T-cell (primary cell): ENCODE measurements around the gene NDUFS7. TPM values are rescaled to one million over a fixed set of nuclear protein-coding genes. Genes with fewer than 3 reads are reported as not detected.

Experiments
- ATAC-seq, 4 experiments: fragments of 200-7000 bp in 3 of 4; fragments of 150-1000 bp in 1 of 4; cut with Tn5 transposase; replicated peaks in 1 of 4; 1 replicate in 3 of 4; 2 replicates in 1 of 4; pipeline ENCODE4 v1.10.0; 2021; ENCODE audit warnings: moderate library complexity in 3 of 4, mild to moderate bottlenecking in 2 of 4, moderate number of reproducible peaks in 1 of 4
- CTCF ChIA-PET, 2 donors: fragments of 300-600 bp; sonication (Branson Sonifier 250); formaldehyde crosslinking; loops; one replicate each; lab custom pipeline; 2022; ENCODE audit warnings: antibody characterized with exemption in 2 of 2; lab: Charles Lee
- POLR2A ChIA-PET, 2 donors: fragments of 300-600 bp; sonication (Branson Sonifier 250); formaldehyde crosslinking; loops; one replicate each; lab custom pipeline; 2022; ENCODE audit warnings: antibody characterized with exemption in 2 of 2; lab: Charles Lee
- DNase-seq, 35 experiments: peaks; one replicate each; pipeline versions ENCODE4 v3.0.0 to v3.0.0-alpha.2; 2013 to 2023
- H3K27ac ChIP-seq: one replicate; pipeline ENCODE4 v1.5.1; 2013; ENCODE audit warnings: low read length
- H3K27me3 ChIP-seq, 2 experiments: replicated peaks in 1 of 2; 1 replicate in 1 of 2; 2 replicates in 1 of 2; pipeline versions ENCODE4 v1.6.1 to v1.7.0; 2013; ENCODE audit warnings: low read length in 1 of 2, mixed read lengths in 1 of 2; ENCODE audit not compliant: control insufficient read depth in 2 of 2, insufficient read depth in 2 of 2; ENCODE audit errors: extremely low read depth in 1 of 2
- H3K36me3 ChIP-seq, 2 donors: 1 replicate in 1 of 2; 2 replicates in 1 of 2; pipeline versions ENCODE4 v1.6.1 to v1.7.0; 2013; ENCODE audit warnings: low read length in 1 of 2; ENCODE audit not compliant: control insufficient read depth in 2 of 2, insufficient read depth in 1 of 2; ENCODE audit errors: extremely low read depth in 1 of 2
- H3K4me1 ChIP-seq, 2 experiments: 1 replicate in 1 of 2; 2 replicates in 1 of 2; pipeline versions ENCODE4 v1.6.1 to v1.7.0; 2013; ENCODE audit warnings: low read length in 2 of 2, mixed read lengths in 1 of 2; ENCODE audit not compliant: insufficient read depth in 2 of 2, control insufficient read depth in 1 of 2; ENCODE audit errors: extremely low read depth in 1 of 2
- H3K4me3 ChIP-seq, 2 donors: 1 replicate in 1 of 2; 2 replicates in 1 of 2; pipeline versions ENCODE4 v1.5.1 to v1.7.0; 2013; ENCODE audit warnings: mild to moderate bottlenecking in 2 of 2, low read length in 1 of 2, moderate library complexity in 1 of 2; ENCODE audit not compliant: control insufficient read depth in 1 of 2; ENCODE audit errors: extremely low read depth in 1 of 2
- H3K9me3 ChIP-seq: 2 replicates; pipeline ENCODE4 v1.7.0; 2013
- H3K27ac Mint-ChIP-seq, 2 donors: one replicate each; pipeline ENCODE4 v1.8.0; 2020 to 2021; ENCODE audit warnings: mild to moderate bottlenecking in 2 of 2, mixed read lengths in 2 of 2
- H3K27me3 Mint-ChIP-seq, 2 donors: one replicate each; pipeline ENCODE4 v1.8.0; 2021 to 2022; ENCODE audit warnings: mixed read lengths in 2 of 2
- H3K36me3 Mint-ChIP-seq: one replicate; pipeline ENCODE4 v1.8.0; 2021; ENCODE audit warnings: mixed read lengths
- H3K4me1 Mint-ChIP-seq, 3 donors: one replicate each; pipeline ENCODE4 v1.8.0; 2020 to 2022; ENCODE audit warnings: mixed read lengths in 3 of 3, mild to moderate bottlenecking in 1 of 3
- H3K4me3 Mint-ChIP-seq, 3 donors: one replicate each; pipeline ENCODE4 v1.8.0; 2020 to 2022; ENCODE audit warnings: mild to moderate bottlenecking in 3 of 3, mixed read lengths in 3 of 3, moderate library complexity in 3 of 3
- H3K9me3 Mint-ChIP-seq, 3 donors: one replicate each; pipeline ENCODE4 v1.8.0; 2020 to 2022; ENCODE audit warnings: mixed read lengths in 3 of 3
- WGBS: methylation state at CpG from one replicate; pipeline ENCODE4 v1.1.5; 2013; ENCODE audit warnings: missing lambda C conversion rate; ENCODE audit not compliant: insufficient coverage; 5-methylcytosine and 5-hydroxymethylcytosine counted together
- total RNA-seq, 35 experiments: library from RNA in 6 of 35; stranded (reverse) in 6 of 35; fragments of 120-200 nt in 1 of 35; gene quantifications; one replicate each; pipeline versions ENCODE4 v1.2.1 to v1.2.4 and lab custom pipeline; 2013 to 2026

NDUFS7 gene
- total RNA-seq, 5 donors from 2014 or later (not counting 1 experiment from before 2014, with no cell fraction given), result 50.3 to 85.5 (median 79.6) TPM

DNA sequence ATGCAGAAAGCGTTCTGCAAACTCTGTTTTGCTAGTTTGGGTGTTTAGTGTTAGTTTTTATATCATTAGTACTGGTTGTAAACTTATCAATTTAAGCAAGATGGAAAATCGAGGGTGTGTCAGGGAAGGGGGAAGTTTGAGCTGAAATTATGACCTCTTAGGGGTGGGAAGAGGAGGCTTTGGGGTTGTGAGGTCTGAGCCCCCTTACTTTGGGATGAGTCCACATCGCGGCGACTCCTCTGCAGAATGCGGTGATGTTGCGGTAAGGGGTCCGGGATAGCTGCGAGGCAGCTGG lies 743 bp upstream of the NDUFS7 start:
- H3K27ac ChIP-seq, result peak overlapping the region; percentile 81
- ATAC-seq (peak in 1 of 4 experiments; percentile 15), DNase-seq (no peak)
- Mint-ChIP-seq H3K36me3 (peaks cover 3% of the 10 kb centered on the region), H3K27ac (peak overlapping the region; percentile 99), H3K27me3 (peaks cover 0 to 5% of the 10 kb centered on the region in 2 donors), H3K9me3 (no peaks in the 10 kb centered on the region), H3K4me3 (peak overlapping the region; percentile 88 to 93 (median 89)), H3K4me1 (peaks cover 17 to 25% (median 24%) of the 10 kb centered on the region in 3 donors)
- H3K27me3 ChIP-seq, result no peaks in the 10 kb centered on the region
- ChIA-PET POLR2A (interaction anchor here (0.6 to 0.9 kb wide), 2 partner anchors 27 to 114 kb away, joined by 4 to 6 read pairs; partner anchors contain the start of gene CIRBP (in 1 of the 2)), CTCF (interaction anchor here in 1 of 2 donors (1.0 kb wide), 1 partner anchor 11 kb away, joined by 3 read pairs; no protein-coding TSS in a partner anchor)
- peaks cover 0 to 5% of the 10 kb centered on the region in 2 donors for H3K36me3 ChIP-seq
- no peaks in the 10 kb centered on the region for H3K9me3 ChIP-seq
- peak overlapping the region; percentile 38 to 94 for H3K4me3 ChIP-seq
- H3K4me1 ChIP-seq, result peaks cover 8 to 29% of the 10 kb centered on the region in 2 experiments
- 10% methylated on average over 9 of the region's 9 CpGs for WGBS

GRCh38 chr19:1384085-1384462 lies 367 bp downstream of the NDUFS7 start:
- Mint-ChIP-seq H3K27me3 (peaks cover 0 to 5% of the 10 kb centered on the region in 2 donors), H3K4me1 (peaks cover 17 to 28% (median 25%) of the 10 kb centered on the region in 3 donors), H3K4me3 (peak overlapping the region; percentile 88 to 93 (median 89)), H3K36me3 (peaks cover 6% of the 10 kb centered on the region), H3K9me3 (no peaks in the 10 kb centered on the region), H3K27ac (peak overlapping the region in 1 of 2 donors; percentile 52)
- ChIA-PET CTCF (no interaction called here), POLR2A (no interaction called here)
- H3K27me3 ChIP-seq, result no peaks in the 10 kb centered on the region
- peak overlapping the region; percentile 30 for H3K27ac ChIP-seq
- DNase-seq (no peak), ATAC-seq (no peak)
- H3K4me1 ChIP-seq, result peaks cover 8 to 29% of the 10 kb centered on the region in 2 experiments
- H3K4me3 ChIP-seq, result peak overlapping the region; percentile 81 to 94
- peaks cover 4 to 17% of the 10 kb centered on the region in 2 donors for H3K36me3 ChIP-seq
- H3K9me3 ChIP-seq, result no peaks in the 10 kb centered on the region
- under 1% methylated on average over 22 of the region's 23 CpGs for WGBS

DNA sequence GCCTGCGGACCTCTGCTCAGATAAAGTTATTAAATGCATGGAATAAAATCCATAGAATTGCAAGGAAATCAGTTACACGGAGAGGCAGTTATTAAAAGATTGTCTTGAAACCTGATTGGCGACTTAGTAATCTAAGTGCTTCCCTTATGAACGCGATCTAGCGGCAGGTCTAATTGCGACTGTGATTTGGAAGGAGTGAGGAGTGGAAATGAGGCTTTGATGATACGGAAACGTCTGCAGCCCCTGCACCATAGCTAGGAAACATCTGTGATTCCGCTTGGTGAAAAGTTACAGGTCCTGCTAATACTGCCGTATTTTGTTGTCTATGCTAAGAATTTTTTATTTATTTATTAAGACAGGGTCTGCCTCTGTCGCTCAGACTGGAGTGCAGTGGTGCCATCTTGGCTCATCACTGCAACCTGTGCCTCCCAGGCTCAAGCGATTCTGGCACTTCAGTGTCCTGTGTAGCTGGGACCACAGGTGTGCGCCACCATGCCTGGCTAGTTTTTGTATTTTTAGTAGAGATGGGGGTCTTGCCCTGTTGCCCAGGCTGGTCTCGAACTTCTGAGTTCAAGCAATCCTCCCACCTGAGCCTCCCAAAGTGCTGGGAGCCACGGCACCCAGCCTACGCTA lies 887 bp downstream of the NDUFS7 start:
- ChIA-PET CTCF (no interaction called here), POLR2A (no interaction called here)
- ATAC-seq, result no peak
- Mint-ChIP-seq H3K4me1 (peaks cover 17 to 28% (median 25%) of the 10 kb centered on the region in 3 donors), H3K9me3 (no peaks in the 10 kb centered on the region), H3K4me3 (peak overlapping the region; percentile 88 to 93 (median 89)), H3K27me3 (peaks cover 0 to 5% of the 10 kb centered on the region in 2 donors), H3K36me3 (peaks cover 12% of the 10 kb centered on the region), H3K27ac (peak overlapping the region; percentile 6 to 52)
- DNase-seq, result peak in 1 of 35 experiments; percentile 34
- H3K9me3 ChIP-seq, result no peaks in the 10 kb centered on the region
- 29% methylated on average over 13 of the region's 17 CpGs for WGBS
- no peaks in the 10 kb centered on the region for H3K27me3 ChIP-seq
- H3K4me1 ChIP-seq, result peaks cover 8 to 29% of the 10 kb centered on the region in 2 experiments
- peaks cover 5 to 22% of the 10 kb centered on the region in 2 donors for H3K36me3 ChIP-seq
- H3K4me3 ChIP-seq, result peak overlapping the region; percentile 81 to 94
- peak overlapping the region; percentile 30 for H3K27ac ChIP-seq

- Histone ChIP-seq H3K9me3 (no peaks in the 10 kb centered on the region), H3K27me3 (no peaks in the 10 kb centered on the region), H3K4me3 (no peak overlapping the region), H3K27ac (no peak overlapping the region), H3K4me1 (peaks cover 8 to 29% of the 10 kb centered on the region in 2 experiments), H3K36me3 (peaks cover 5 to 32% of the 10 kb centered on the region in 2 donors)
- peaks cover 17 to 28% (median 25%) of the 10 kb centered on the region in 3 donors for H3K4me1 Mint-ChIP-seq
- ATAC-seq (no peak), DNase-seq (no peak)
- POLR2A ChIA-PET, result no interaction called here
- H3K36me3 Mint-ChIP-seq, result peaks cover 17% of the 10 kb centered on the region
- peak overlapping the region in 2 of 3 donors; percentile 17 to 93 for H3K4me3 Mint-ChIP-seq
- no peak overlapping the region for H3K27ac Mint-ChIP-seq
- no peaks in the 10 kb centered on the region for H3K9me3 Mint-ChIP-seq
- peaks cover 0 to 5% of the 10 kb centered on the region in 2 donors for H3K27me3 Mint-ChIP-seq
- CTCF ChIA-PET, result no interaction called here
- 91% methylated on average over 3 of the region's 3 CpGs for WGBS
These were observed 2.1 kb downstream of the NDUFS7 start for GRCh38 chr19:1385816-1386215.

DNA sequence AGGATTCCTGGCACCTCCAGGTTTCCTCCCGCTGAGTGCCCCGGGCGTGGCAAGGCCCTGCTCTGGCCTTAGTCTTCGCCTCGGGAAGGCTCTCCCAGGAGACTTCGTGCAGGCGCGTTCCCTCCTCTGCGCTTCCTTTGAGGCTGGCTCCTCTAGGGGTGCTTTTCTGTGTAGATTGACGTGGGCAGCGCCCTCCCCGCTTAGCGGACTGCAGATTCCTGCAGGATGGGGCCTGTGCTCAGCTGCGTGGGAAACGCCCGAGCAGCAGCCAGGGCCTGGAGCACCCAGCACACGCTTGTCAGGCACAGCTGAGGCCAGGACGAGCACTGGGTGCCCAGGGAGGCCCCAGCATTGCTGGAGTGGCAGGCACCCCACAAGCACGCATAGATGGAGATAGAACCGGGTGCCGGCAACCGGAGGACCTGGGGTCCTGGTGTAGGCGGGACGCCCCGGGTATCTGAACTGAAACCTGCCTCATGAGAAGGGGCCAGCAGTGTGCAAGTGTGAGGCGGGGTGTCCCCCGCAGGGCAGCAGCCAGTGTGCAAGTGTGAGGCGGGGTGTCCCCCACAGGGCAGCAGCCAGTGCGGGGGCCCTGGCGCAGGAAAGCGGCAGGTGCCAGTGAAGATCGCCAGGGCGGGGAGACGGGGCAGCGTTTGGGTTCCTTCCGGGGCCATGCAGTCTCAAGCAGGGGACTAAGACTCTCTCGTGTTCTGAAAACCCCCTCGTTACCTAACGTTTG lies 3.4 kb downstream of the NDUFS7 start:
- H3K9me3 ChIP-seq, result no peaks in the 10 kb centered on the region
- Mint-ChIP-seq H3K9me3 (no peaks in the 10 kb centered on the region), H3K4me1 (peaks cover 17 to 28% (median 25%) of the 10 kb centered on the region in 3 donors), H3K27me3 (peaks cover 0 to 5% of the 10 kb centered on the region in 2 donors), H3K4me3 (no peak overlapping the region), H3K36me3 (peaks cover 21% of the 10 kb centered on the region), H3K27ac (no peak overlapping the region)
- CTCF ChIA-PET, result no interaction called here
- no peak overlapping the region for H3K27ac ChIP-seq
- DNase-seq (no peak), ATAC-seq (no peak)
- WGBS, result 96% methylated on average over 38 of the region's 39 CpGs
- H3K4me3 ChIP-seq, result no peak overlapping the region
- H3K36me3 ChIP-seq, result peaks cover 5 to 37% of the 10 kb centered on the region in 2 donors
- peaks cover 8 to 29% of the 10 kb centered on the region in 2 experiments for H3K4me1 ChIP-seq
- POLR2A ChIA-PET, result no interaction called here
- no peaks in the 10 kb centered on the region for H3K27me3 ChIP-seq
